Upper lobe of left lung (tissue), 4 donors: Measurements from ENCODE around the gene NAV2.

Experiments
- CTCF ChIP-seq, 6 experiments: fragments of 450-650 bp in 4 of 6; fragments of 200-600 bp in 2 of 6; sonication (generic) in 2 of 6; IDR thresholded peaks; one replicate each; pipeline ENCODE4 v1.5.1; 2016 to 2019; ENCODE audit warnings: antibody characterized with exemption in 6 of 6
- POLR2AphosphoS5 ChIP-seq, 2 donors: sonication (generic); formaldehyde crosslinking; IDR thresholded peaks; one replicate each; pipeline ENCODE4 v1.5.1; 2017; ENCODE audit warnings: antibody characterized with exemption in 2 of 2

- TF ChIP-seq POLR2AphosphoS5 (IDR thresholded peaks at IDR 0.05) (no peak), CTCF (IDR thresholded peaks at IDR 0.05) (no peak)
Observed at GRCh38 chr11:20010851-20011225, 298.2 kb downstream of the NAV2 start.
